Fibroblast of villous mesenchyme (primary cell): ENCODE data around the gene PLXNC1. TPM values are rescaled to one million over a fixed set of nuclear protein-coding genes. Genes with fewer than 3 reads are reported as not detected.

Source experiments
- DNase-seq: peaks from one replicate; pipeline ENCODE4 v3.0.0-alpha.2; 2010; ENCODE audit warnings: low read depth
- H3K4me3 ChIP-seq: 2 replicates; pipeline ENCODE4 v1.5.1; 2011; ENCODE audit warnings: low read depth, mild to moderate bottlenecking, low read length
- CTCF ChIP-seq: IDR thresholded peaks from 2 replicates; pipeline ENCODE4 v1.5.1; 2012; ENCODE audit warnings: low read depth, mild to moderate bottlenecking, low read length; ENCODE audit not compliant: insufficient read depth
- total RNA-seq: library from RNA; depleted of rRNA; stranded (reverse); fragments of >200 nt; gene quantifications from 2 replicates; pipeline ENCODE4 v1.2.3, GENCODE V29; 2012

The PLXNC1 gene
- total RNA-seq, 1 donor, result 0.86 TPM

- no peak for TF ChIP-seq CTCF
- DNase-seq, result no peak
- no peak overlapping the region for H3K4me3 ChIP-seq
Observed at GRCh38 chr12:94147387-94147990, 888 bp upstream of the PLXNC1 start.

- peak overlapping the region; percentile 56 for H3K4me3 ChIP-seq
- no peak for TF ChIP-seq CTCF
- no peak for DNase-seq
Observed at GRCh38 chr12:94148739-94149118, 352 bp downstream of the PLXNC1 start.

- no peak for DNase-seq
- H3K4me3 ChIP-seq, result peak overlapping the region; percentile 56
- TF ChIP-seq CTCF, result no peak
Observed at GRCh38 chr12:94149119-94149780, 873 bp downstream of the PLXNC1 start.

- no peak for DNase-seq
- no peak for TF ChIP-seq CTCF
- peak overlapping the region; percentile 56 for H3K4me3 ChIP-seq
Observed at GRCh38 chr12:94149781-94150239, 1.4 kb downstream of the PLXNC1 start.

GRCh38 chr12:94150240-94151121 lies 2.1 kb downstream of the PLXNC1 start:
- TF ChIP-seq CTCF, result no peak
- peak overlapping the region; percentile 30 for H3K4me3 ChIP-seq
- no peak for DNase-seq

- no peak for DNase-seq
- no peak for TF ChIP-seq CTCF
- no peak overlapping the region for H3K4me3 ChIP-seq
Observed at GRCh38 chr12:94151582-94151981, 3.2 kb downstream of the PLXNC1 start.
